HepG2 (cell line): ENCODE results near the gene MIA2. TPM values are rescaled to one million over a fixed set of nuclear protein-coding genes. Genes with fewer than 3 reads are reported as not detected.
A peak's percentile ranks its signal among the peaks of the same experiment; 100 is the strongest.

Experiments used
- AGO2 ChIP-seq: fragments of 200-400 bp; formaldehyde crosslinking; optimal IDR thresholded peaks from 2 replicates; pipeline ENCODE3; 2017; ENCODE audit warnings: mild to moderate bottlenecking, low read depth, low read length, moderate library complexity
- ATF7 ChIP-seq, 2 experiments: fragments of 450-650 bp in 1 of 2; sonication (generic) in 1 of 2; formaldehyde crosslinking in 1 of 2; IDR thresholded peaks; 2 replicates each; pipeline versions ENCODE4 v1.4.0 to v1.6.1; 2016 to 2020; ENCODE audit warnings: antibody characterized with exemption in 1 of 2, mild to moderate bottlenecking in 1 of 2, missing genetic modification reagents in 1 of 2
- ELF4 ChIP-seq: sonication (generic); formaldehyde crosslinking; IDR thresholded peaks from 2 replicates; pipeline ENCODE4 v1.5.0; 2020; ENCODE audit warnings: missing genetic modification reagents, mild to moderate bottlenecking, moderate library complexity, borderline replicate concordance
- FOXK2 ChIP-seq: fragments of 450-650 bp; IDR thresholded peaks from 2 replicates; pipeline ENCODE4 v1.6.1; 2016
- HOXA7 ChIP-seq: sonication (generic); formaldehyde crosslinking; IDR thresholded peaks from 2 replicates; pipeline ENCODE4 v1.8.1; 2022; ENCODE audit warnings: mild to moderate bottlenecking, missing genetic modification reagents, moderate library complexity
- IRX3 ChIP-seq: sonication (generic); formaldehyde crosslinking; IDR thresholded peaks from 2 replicates; pipeline ENCODE4 v1.8.1; 2023; ENCODE audit warnings: mild to moderate bottlenecking, low read depth, missing genetic modification reagents, borderline replicate concordance
- PRMT3 ChIP-seq: sonication (generic); formaldehyde crosslinking; IDR thresholded peaks from 2 replicates; pipeline ENCODE4 v1.8.1; 2022; ENCODE audit warnings: low read depth, mild to moderate bottlenecking, moderate library complexity, missing genetic modification reagents, borderline replicate concordance
- SAP130 ChIP-seq: IDR thresholded peaks from 2 replicates; pipeline ENCODE4 v1.6.1; 2016; ENCODE audit warnings: low read depth
- SMYD3 ChIP-seq: sonication (generic); formaldehyde crosslinking; IDR thresholded peaks from 2 replicates; pipeline ENCODE4 v1.8.1; 2023; ENCODE audit warnings: mild to moderate bottlenecking, missing genetic modification reagents
- ZFP62 ChIP-seq: sonication (generic); formaldehyde crosslinking; IDR thresholded peaks from 2 replicates; pipeline ENCODE4 v1.4.0; 2020; ENCODE audit warnings: missing genetic modification reagents
- ZNF589 ChIP-seq: sonication (generic); formaldehyde crosslinking; conservative IDR thresholded peaks from 2 replicates; pipeline ENCODE4 v1.8.0; 2022; ENCODE audit warnings: mild to moderate bottlenecking, moderate library complexity, missing genetic modification reagents
- ZNF777 ChIP-seq: sonication (generic); formaldehyde crosslinking; IDR thresholded peaks from 2 replicates; pipeline ENCODE4 v1.4.0; 2020; ENCODE audit warnings: missing genetic modification reagents
- ZSCAN31 ChIP-seq: sonication (generic); formaldehyde crosslinking; IDR thresholded peaks from 2 replicates; pipeline ENCODE4 v1.5.0; 2020; ENCODE audit warnings: low read depth, mild to moderate bottlenecking, missing genetic modification reagents
- polyA plus RNA-seq, 8 experiments: library from polyadenylated mRNA; depleted of rRNA in 3 of 8; stranded (reverse) in 7 of 8; unstranded in 1 of 8; fragments of >200 nt; fragmentation: Illumina TruSeq in 4 of 8; extraction: Trizol in 4 of 8; gene quantifications; 2 replicates each; pipeline versions ENCODE4 v1.2.1 to v1.2.3, GENCODE V29; 2011 to 2016; ENCODE audit warnings: low read depth in 4 of 8, missing spikeins in 1 of 8, mixed read lengths in 1 of 8; ENCODE audit not compliant: insufficient read depth in 1 of 8
- total RNA-seq, 5 experiments: library from RNA; depleted of rRNA; stranded (reverse); fragments of >200 nt; fragmentation: Illumina TruSeq; extraction: Trizol; gene quantifications; 2 replicates each; pipeline ENCODE4 v1.2.3, GENCODE V29; 2016; ENCODE audit warnings: low read depth in 1 of 5
- TF ChIP-seq, protein P1 (sequence below): sonication (generic); formaldehyde crosslinking; IDR thresholded peaks from 2 replicates; pipeline ENCODE4 v1.4.0; 2020; ENCODE audit warnings: mild to moderate bottlenecking, missing genetic modification reagents
- TF ChIP-seq, protein P2 (sequence below): sonication (generic); formaldehyde crosslinking; IDR thresholded peaks from 2 replicates; pipeline ENCODE4 v1.4.0; 2020; ENCODE audit warnings: missing genetic modification reagents, mild to moderate bottlenecking, borderline replicate concordance
- TF ChIP-seq, protein P3 (sequence below): sonication (generic); formaldehyde crosslinking; IDR thresholded peaks from 2 replicates; pipeline ENCODE4 v1.4.0; 2020; ENCODE audit warnings: mild to moderate bottlenecking, missing genetic modification reagents
- TF ChIP-seq, protein P4 (sequence below): sonication (generic); formaldehyde crosslinking; conservative IDR thresholded peaks from 2 replicates; pipeline ENCODE4 v1.8.0; 2022; ENCODE audit warnings: mild to moderate bottlenecking, moderate library complexity, missing genetic modification reagents

Gene MIA2
- total and polyA plus RNA-seq, 2 of the 13 experiments (the other 11 are each of a cell fraction or from before 2014, with no cell fraction given), result 134 to 158 TPM

DNA sequence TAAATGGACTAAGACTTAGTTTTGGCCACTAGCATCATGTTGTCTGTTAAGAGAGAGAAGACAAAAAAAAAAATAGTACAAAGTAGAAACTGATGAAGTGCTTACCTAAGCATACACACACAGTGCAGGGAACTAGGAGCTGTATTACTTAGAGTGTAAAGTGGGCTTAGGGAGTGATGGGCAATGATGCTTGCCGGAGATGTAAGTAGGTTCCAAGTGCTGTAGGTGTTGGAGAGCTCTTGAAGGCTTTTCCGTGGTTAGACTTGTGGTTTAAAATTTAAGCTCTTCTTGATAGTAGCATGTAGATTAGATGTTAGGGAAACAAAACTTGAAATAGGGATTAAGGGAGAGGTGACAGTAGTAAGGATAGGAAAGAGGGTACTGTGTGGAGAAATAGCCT lies 34.7 kb downstream of the MIA2 start (continued):
- TF ChIP-seq, protein P1, sequence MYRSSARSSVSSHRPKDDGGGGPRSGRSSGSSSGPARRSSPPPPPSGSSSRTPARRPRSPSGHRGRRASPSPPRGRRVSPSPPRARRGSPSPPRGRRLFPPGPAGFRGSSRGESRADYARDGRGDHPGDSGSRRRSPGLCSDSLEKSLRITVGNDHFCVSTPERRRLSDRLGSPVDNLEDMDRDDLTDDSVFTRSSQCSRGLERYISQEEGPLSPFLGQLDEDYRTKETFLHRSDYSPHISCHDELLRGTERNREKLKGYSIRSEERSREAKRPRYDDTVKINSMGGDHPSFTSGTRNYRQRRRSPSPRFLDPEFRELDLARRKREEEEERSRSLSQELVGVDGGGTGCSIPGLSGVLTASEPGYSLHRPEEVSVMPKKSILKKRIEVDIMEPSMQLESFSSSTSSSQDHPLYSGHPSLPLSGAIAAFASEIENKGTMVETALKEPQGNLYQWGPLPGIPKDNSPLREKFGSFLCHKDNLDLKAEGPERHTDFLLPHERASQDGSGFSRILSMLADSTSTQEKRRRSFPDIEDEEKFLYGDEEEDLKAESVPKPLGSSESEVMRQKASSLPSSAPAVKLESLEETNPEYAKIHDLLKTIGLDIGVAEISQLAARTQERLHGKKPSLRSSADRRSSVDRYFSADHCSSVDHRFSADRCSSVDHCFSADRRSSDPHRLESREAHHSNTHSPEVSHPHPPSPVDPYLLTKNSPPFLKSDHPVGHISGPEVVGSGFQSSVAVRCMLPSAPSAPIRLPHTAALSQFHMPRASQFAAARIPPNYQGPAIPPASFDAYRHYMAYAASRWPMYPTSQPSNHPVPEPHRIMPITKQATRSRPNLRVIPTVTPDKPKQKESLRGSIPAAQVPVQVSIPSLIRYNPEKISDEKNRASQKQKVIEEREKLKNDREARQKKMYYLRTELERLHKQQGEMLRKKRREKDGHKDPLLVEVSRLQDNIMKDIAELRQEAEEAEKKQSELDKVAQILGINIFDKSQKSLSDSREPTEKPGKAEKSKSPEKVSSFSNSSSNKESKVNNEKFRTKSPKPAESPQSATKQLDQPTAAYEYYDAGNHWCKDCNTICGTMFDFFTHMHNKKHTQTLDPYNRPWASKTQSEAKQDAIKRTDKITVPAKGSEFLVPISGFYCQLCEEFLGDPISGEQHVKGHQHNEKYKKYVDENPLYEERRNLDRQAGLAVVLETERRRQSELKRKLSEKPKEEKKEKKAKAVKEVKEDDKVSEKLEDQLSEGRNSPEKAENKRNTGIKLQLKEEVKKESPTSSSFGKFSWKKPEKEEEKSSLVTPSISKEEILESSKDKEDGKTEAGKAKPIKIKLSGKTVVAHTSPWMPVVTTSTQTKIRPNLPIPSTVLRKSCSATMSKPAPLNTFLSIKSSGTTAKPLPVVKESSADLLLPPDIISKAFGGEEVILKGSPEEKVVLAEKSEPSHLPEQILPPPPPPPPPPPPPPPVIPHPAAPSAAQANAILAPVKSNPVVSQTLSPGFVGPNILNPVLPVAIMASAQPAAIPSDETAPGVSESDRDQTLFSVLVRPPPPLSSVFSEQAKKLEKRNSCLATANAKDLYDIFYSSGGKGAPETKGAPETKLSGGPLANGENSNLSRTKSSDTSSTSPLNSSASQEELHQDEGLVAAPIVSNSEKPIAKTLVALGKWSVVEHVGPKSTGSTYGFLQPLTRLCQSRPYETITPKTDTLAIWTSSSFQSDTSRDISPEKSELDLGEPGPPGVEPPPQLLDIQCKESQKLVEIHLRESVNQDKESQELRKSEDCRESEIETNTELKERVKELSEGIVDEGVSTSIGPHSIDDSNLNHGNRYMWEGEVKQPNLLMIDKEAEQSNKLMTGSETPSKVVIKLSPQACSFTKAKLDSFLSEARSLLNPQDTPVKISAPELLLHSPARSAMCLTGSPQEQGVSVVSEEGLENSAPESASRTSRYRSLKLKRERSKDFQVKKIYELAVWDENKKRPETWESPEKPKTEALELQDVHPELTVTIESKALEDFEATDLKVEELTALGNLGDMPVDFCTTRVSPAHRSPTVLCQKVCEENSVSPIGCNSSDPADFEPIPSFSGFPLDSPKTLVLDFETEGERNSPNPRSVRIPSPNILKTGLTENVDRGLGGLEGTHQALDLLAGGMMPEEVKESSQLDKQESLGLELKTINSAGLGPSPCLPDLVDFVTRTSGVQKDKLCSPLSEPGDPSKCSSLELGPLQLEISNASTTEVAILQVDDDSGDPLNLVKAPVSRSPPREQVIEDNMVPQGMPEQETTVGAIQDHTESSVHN, result no peak
- TF ChIP-seq, protein P2, sequence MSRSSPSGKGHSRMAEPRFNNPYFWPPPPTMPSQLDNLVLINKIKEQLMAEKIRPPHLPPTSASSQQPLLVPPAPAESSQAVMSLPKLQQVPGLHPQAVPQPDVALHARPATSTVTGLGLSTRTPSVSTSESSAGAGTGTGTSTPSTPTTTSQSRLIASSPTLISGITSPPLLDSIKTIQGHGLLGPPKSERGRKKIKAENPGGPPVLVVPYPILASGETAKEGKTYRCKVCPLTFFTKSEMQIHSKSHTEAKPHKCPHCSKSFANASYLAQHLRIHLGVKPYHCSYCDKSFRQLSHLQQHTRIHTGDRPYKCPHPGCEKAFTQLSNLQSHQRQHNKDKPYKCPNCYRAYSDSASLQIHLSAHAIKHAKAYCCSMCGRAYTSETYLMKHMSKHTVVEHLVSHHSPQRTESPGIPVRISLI (CRISPR knock-in tag), result no peak
- TF ChIP-seq ZSCAN31 (no peak), HOXA7 (CRISPR knock-in tag) (no peak), SMYD3 (CRISPR knock-in tag) (peak; percentile 75; the same call in 1 of the 2 replicates), IRX3 (no peak), FOXK2 (no peak), PRMT3 (CRISPR knock-in tag) (no peak), ELF4 (0 out of 2 replicates have a peak, but pooled peaks have one; percentile 24), AGO2 (no peak), ATF7 (IDR thresholded peaks at IDR 0.05) (no peak), ATF7 (CRISPR knock-in tag; IDR thresholded peaks at IDR 0.05) (no peak), ZNF589 (CRISPR knock-in tag) (no peak), SAP130 (peak; percentile 37), ZNF777 (CRISPR knock-in tag) (no peak), ZFP62 (CRISPR knock-in tag) (no peak)
- TF ChIP-seq, protein P3, sequence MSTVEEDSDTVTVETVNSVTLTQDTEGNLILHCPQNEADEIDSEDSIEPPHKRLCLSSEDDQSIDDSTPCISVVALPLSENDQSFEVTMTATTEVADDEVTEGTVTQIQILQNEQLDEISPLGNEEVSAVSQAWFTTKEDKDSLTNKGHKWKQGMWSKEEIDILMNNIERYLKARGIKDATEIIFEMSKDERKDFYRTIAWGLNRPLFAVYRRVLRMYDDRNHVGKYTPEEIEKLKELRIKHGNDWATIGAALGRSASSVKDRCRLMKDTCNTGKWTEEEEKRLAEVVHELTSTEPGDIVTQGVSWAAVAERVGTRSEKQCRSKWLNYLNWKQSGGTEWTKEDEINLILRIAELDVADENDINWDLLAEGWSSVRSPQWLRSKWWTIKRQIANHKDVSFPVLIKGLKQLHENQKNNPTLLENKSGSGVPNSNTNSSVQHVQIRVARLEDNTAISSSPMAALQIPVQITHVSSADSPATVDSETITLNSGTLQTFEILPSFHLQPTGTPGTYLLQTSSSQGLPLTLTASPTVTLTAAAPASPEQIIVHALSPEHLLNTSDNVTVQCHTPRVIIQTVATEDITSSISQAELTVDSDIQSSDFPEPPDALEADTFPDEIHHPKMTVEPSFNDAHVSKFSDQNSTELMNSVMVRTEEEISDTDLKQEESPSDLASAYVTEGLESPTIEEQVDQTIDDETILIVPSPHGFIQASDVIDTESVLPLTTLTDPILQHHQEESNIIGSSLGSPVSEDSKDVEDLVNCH, result no peak
- TF ChIP-seq, protein P4, sequence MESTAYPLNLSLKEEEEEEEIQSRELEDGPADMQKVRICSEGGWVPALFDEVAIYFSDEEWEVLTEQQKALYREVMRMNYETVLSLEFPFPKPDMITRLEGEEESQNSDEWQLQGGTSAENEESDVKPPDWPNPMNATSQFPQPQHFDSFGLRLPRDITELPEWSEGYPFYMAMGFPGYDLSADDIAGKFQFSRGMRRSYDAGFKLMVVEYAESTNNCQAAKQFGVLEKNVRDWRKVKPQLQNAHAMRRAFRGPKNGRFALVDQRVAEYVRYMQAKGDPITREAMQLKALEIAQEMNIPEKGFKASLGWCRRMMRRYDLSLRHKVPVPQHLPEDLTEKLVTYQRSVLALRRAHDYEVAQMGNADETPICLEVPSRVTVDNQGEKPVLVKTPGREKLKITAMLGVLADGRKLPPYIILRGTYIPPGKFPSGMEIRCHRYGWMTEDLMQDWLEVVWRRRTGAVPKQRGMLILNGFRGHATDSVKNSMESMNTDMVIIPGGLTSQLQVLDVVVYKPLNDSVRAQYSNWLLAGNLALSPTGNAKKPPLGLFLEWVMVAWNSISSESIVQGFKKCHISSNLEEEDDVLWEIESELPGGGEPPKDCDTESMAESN (CRISPR knock-in tag), result no peak
